LNCaP clone FGC (cell line): Measurements from ENCODE around the gene FRMPD2.

Experiments
- DNase-seq: peaks from one replicate; pipeline ENCODE4 v3.0.0-alpha.2; 2011; ENCODE audit warnings: low read depth
- H3K4me3 ChIP-seq: 2 replicates; pipeline ENCODE4 v1.5.1; 2011; ENCODE audit warnings: mild to moderate bottlenecking, low read depth, low read length, control low read depth
- TF ChIP-seq, protein P1 (sequence below): IDR thresholded peaks from 2 replicates; pipeline ENCODE4 v1.5.1; 2012; ENCODE audit warnings: mild to moderate bottlenecking; ENCODE audit not compliant: control insufficient read depth, insufficient read depth; ENCODE audit errors: extremely low read depth

Gene FRMPD2

DNA sequence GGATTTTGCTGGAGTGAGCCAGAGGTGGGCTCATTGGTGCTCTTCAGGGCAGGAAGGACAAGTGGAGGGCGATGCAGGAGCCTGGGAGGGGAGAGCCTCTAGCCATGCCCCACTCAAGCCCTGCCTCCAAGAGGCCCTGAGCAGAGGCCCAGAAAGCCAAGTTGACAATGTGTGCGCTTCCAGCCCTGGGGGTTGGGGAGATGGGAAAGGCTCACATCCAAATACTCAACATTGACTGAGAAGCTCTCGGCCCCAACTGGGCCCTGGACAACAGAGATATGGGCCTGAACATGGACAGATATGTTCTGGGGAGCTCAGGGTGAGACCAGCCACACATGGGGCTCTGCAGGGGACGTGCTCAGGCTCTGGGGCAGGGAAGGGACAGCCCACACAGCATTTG lies 39.0 kb downstream of the FRMPD2 start:
- TF ChIP-seq, protein P1, sequence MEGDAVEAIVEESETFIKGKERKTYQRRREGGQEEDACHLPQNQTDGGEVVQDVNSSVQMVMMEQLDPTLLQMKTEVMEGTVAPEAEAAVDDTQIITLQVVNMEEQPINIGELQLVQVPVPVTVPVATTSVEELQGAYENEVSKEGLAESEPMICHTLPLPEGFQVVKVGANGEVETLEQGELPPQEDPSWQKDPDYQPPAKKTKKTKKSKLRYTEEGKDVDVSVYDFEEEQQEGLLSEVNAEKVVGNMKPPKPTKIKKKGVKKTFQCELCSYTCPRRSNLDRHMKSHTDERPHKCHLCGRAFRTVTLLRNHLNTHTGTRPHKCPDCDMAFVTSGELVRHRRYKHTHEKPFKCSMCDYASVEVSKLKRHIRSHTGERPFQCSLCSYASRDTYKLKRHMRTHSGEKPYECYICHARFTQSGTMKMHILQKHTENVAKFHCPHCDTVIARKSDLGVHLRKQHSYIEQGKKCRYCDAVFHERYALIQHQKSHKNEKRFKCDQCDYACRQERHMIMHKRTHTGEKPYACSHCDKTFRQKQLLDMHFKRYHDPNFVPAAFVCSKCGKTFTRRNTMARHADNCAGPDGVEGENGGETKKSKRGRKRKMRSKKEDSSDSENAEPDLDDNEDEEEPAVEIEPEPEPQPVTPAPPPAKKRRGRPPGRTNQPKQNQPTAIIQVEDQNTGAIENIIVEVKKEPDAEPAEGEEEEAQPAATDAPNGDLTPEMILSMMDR, result no peak
- no peak for DNase-seq

DNA sequence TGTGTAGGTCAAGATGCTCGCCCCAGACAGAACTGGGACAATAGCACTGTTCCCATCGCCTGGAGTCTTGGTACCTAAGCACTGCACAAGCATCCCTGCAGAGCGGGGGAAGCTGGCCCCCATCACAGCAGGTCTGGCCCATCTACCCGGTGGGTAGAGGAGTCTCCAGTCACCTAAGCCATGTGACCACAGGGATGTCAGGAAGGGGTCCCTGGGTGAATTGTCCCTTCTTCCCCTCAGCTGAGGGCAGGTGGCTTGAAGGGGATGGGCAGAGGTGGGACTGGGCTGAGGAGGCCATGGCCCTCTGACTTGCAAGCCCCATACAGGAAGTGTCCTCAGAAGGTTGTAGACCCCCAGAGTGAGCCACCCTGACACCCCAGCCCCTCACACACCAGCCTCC lies 39.7 kb downstream of the FRMPD2 start:
- TF ChIP-seq, protein P1, result no peak
- DNase-seq, result no peak
- H3K4me3 ChIP-seq, result no peak overlapping the region

More for the DNA sequence above, 39.0 kb downstream of the FRMPD2 start:
- H3K4me3 ChIP-seq, result no peak overlapping the region

DNA sequence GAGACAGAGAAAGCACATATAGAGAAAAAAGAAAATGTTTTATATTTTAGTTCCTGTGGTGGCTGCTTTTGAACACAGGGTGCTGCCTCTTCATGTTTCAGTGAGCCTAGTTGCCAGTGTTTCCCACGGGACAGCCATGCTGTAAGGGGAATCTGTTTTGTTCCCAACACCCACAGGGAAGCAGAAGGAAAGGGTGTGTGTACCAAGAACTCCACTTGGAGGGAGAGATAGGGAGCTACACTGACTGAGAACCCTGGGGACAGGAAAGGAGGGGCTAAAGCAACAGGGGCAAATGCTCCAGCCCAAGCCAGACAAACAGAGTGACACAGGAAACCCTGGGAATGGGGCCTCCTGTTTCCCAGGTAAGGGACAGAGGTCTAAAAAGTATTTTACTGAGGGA lies 40.2 kb downstream of the FRMPD2 start:
- no peak for DNase-seq
- no peak overlapping the region for H3K4me3 ChIP-seq
- TF ChIP-seq, protein P1, result no peak

DNA sequence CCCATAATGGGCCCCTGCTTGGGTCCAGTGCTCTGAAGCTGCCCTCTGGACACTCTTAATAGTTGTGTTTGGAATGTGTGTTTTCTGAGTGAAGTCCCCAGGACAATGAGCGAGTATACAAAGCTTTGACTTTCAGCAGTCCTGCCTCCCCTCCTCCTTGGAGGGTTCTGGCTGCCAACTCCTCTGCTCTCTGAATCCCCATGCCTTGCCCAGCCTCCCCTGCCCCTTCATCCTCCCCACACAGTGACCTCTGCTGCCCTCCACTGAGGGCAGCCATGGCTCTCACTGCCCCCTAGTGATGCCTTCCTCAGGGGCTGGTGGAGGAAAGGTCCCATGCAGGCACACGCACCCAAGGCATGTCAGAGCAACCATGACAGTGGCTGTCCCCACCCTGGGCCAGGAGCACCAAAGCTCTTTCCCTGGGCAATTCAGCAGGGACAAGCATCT lies 40.9 kb downstream of the FRMPD2 start:
- TF ChIP-seq, protein P1, result peak; percentile 21; the same call in 1 of the 2 replicates
- no peak for DNase-seq
- no peak overlapping the region for H3K4me3 ChIP-seq

DNA sequence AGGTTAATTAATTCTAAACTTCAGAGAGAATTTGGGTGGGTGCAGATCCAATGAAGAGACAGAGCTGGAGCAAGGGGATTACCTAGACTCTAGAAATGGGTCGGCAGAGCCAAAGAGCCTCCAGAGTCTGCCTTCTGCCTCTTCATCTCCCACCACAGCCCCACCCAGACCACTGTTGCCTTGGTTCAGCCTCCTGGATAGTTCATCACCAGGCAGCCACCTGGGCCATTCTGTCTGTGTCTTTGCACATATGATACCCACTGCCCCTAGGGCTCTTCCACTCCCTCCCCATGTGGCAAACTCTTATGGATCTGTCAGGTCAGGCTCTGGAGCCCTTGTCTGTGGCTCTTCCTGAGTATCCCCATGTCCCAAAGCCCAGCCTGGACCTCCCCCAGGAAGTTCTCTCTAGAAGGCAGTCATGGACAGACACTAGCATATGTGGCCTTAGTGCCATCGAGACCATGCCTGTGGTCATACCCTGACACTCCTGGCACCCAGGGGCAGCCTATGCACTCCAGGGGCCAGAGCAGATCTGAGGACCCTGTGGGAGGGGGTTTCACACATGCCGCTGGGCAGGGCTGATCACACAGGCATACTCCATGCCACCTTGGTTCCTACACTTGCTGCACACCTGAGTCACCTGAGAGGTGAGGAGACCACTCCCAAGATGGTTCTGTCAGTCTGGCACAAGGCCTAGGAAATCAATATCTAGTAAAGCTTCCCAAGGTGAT lies 41.6 kb downstream of the FRMPD2 start:
- TF ChIP-seq, protein P1, result no peak
- no peak overlapping the region for H3K4me3 ChIP-seq
- no peak for DNase-seq

DNA sequence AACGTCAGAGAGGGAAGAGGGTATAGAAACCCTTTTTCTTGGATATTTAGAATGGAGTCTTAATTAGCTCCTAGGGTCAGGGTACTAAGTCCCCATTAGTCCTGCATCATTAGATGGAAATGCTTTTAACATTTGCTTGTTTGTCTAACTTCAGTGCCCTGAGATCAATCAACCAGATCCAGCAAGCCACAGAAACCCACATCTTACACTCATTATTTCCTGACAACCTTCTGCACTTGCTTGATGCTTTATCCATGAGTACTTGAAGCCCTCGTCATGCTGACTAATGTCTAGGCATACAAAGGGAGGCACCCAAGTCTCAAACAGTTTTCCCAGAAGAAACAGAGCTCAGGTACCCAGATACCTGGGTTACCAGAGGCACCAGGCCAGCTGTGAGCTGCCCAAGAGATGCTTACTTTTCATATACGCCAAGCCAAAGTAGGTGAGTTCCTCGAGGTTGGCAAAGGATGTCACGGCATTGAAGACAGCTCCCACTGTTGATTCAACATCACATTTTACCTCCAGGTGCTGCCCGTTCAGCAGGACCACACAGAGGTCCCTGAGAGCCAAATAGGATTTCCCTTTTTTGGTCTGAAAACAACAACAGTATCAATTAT lies 42.7 kb downstream of the FRMPD2 start:
- H3K4me3 ChIP-seq, result no peak overlapping the region
- no peak for DNase-seq
- TF ChIP-seq, protein P1, result no peak
